ENCODE results near the gene CANX. TPM values are rescaled to one million over a fixed set of nuclear protein-coding genes. Genes with fewer than 3 reads are reported as not detected.

Gene CANX
- total and polyA plus RNA-seq, 2 of the 13 experiments (the other 11 are each of a cell fraction or from before 2014, with no cell fraction given), result 477 to 680 TPM

- FAIRE-seq (no peak), ATAC-seq (no peak), DNase-seq (ENCODE audit: low spot score) (no peak)
- H3K36me3 ChIP-seq (replicated peaks in 1 of 2; ENCODE audit: control insufficient read depth in 1 of 2, insufficient read depth in 2 of 2, low read length in 2 of 2), result peaks cover 29 to 73% of the 10 kb centered on the region in 2 experiments
- no TSS peak for BruUV-seq (replicated peaks)
- H3K9me3 ChIP-seq (ENCODE audit: low read length), result no peaks in the 10 kb centered on the region
- peaks cover 25% of the 10 kb centered on the region for H3K79me2 ChIP-seq (ENCODE audit: insufficient read depth, low read length)
- no peak overlapping the region for H3K27ac ChIP-seq (ENCODE audit: extremely low read length, insufficient read depth, low read length)
- peaks cover 13% of the 10 kb centered on the region for H3K4me1 ChIP-seq (ENCODE audit: insufficient read depth, low read length)
- no peaks in the 10 kb centered on the region for H3K27me3 ChIP-seq (ENCODE audit: control insufficient read depth in 1 of 2, insufficient read depth in 2 of 2, low read length in 2 of 2)
- TF ChIP-seq ZNF710 (CRISPR knock-in tag; IDR thresholded peaks at IDR 0.05; ENCODE audit: borderline replicate concordance) (no peak), ATAD3A (CRISPR knock-in tag; IDR thresholded peaks at IDR 0.05) (no peak)
- in situ Hi-C loops (cut with HindIII; ENCODE audit: extremely low pct_ligation_motif_present, low pct_unique_long_range_greater_than_20kb), result loop anchor here (25.0 kb wide), 1 partner anchor 320 kb away; no protein-coding TSS in a partner anchor
- H4K20me1 ChIP-seq (ENCODE audit: insufficient read depth, low read length), result peaks cover 15% of the 10 kb centered on the region
- intact Hi-C loops (cut with micrococcal nuclease; ENCODE audit: unreplicated experiment), result loop anchor here (10.0 kb wide), 1 partner anchor 137 kb away; the partner anchor contains the start of gene TBC1D9B
- no peak overlapping the region for H3K4me3 ChIP-seq (replicated peaks in 1 of 3; ENCODE audit: insufficient read depth in 1 of 3, low read depth in 2 of 3, low read length in 3 of 3)
- POLR2A ChIA-PET, result interaction anchor here (1.2 kb wide), 1 partner anchor 36 kb away, joined by 4 read pairs; the partner anchor contains the start of gene MAML1
- CTCF ChIA-PET (ENCODE audit: low intra/inter-chr PET ratio, low total read pairs), result no interaction called here
- no peak overlapping the region for H3K9ac ChIP-seq (ENCODE audit: insufficient read depth, low read depth, low read length)
- no peak overlapping the region for H3K4me2 ChIP-seq (ENCODE audit: low read depth, low read length)
- no peak overlapping the region for H2AFZ ChIP-seq (ENCODE audit: low read length)
- 95% methylated on average over 9 of the region's 9 CpGs for WGBS (ENCODE audit: low lambda C conversion rate)
Observed at GRCh38 chr5:179767496-179768100, 68.8 kb downstream of the CANX start.

- in situ Hi-C loops (cut with HindIII; ENCODE audit: extremely low pct_ligation_motif_present, low pct_unique_long_range_greater_than_20kb) (loop anchor here (25.0 kb wide), 1 partner anchor 319 kb away; no protein-coding TSS in a partner anchor), intact Hi-C loops (cut with micrococcal nuclease; ENCODE audit: unreplicated experiment) (loop anchor here (10.0 kb wide), 1 partner anchor 136 kb away; the partner anchor contains the start of gene TBC1D9B)
- Histone ChIP-seq H3K4me1 (ENCODE audit: insufficient read depth, low read length) (peaks cover 4% of the 10 kb centered on the region), H3K4me3 (replicated peaks in 1 of 3; ENCODE audit: insufficient read depth in 1 of 3, low read depth in 2 of 3, low read length in 3 of 3) (no peak overlapping the region), H3K27ac (ENCODE audit: extremely low read length, insufficient read depth, low read length) (no peak overlapping the region), H4K20me1 (ENCODE audit: insufficient read depth, low read length) (peaks cover 7% of the 10 kb centered on the region), H3K36me3 (replicated peaks in 1 of 2; ENCODE audit: control insufficient read depth in 1 of 2, insufficient read depth in 2 of 2, low read length in 2 of 2) (peaks cover 34 to 81% of the 10 kb centered on the region in 2 experiments), H3K79me2 (ENCODE audit: insufficient read depth, low read length) (peaks cover 16% of the 10 kb centered on the region), H3K4me2 (ENCODE audit: low read depth, low read length) (no peak overlapping the region), H2AFZ (ENCODE audit: low read length) (no peak overlapping the region), H3K27me3 (ENCODE audit: control insufficient read depth in 1 of 2, insufficient read depth in 2 of 2, low read length in 2 of 2) (no peaks in the 10 kb centered on the region), H3K9me3 (ENCODE audit: low read length) (no peaks in the 10 kb centered on the region), H3K9ac (ENCODE audit: insufficient read depth, low read depth, low read length) (no peak overlapping the region)
- ChIA-PET POLR2A (interaction anchor here (0.6 kb wide), 1 partner anchor 11 kb away, joined by 3 read pairs; no protein-coding TSS in a partner anchor), CTCF (ENCODE audit: low intra/inter-chr PET ratio, low total read pairs) (no interaction called here)
- peak; percentile 66 for ATAC-seq
- WGBS (ENCODE audit: low lambda C conversion rate), result 95% methylated on average over 17 of the region's 18 CpGs
- FAIRE-seq, result no peak
- DNase-seq (ENCODE audit: low spot score), result no peak
- no TSS peak for BruUV-seq (replicated peaks)
- TF ChIP-seq ZBTB38 (CRISPR knock-in tag; IDR thresholded peaks at IDR 0.05) (peak; percentile 42; the same call in 1 of the 2 replicates), IRF2 (CRISPR knock-in tag; IDR thresholded peaks at IDR 0.05) (no peak), ZBTB33 (CRISPR knock-in tag; IDR thresholded peaks at IDR 0.05) (peak; percentile 56), STAG1 (CRISPR knock-in tag; IDR thresholded peaks at IDR 0.05) (peak; percentile 16; the same call in 1 of the 2 replicates), SATB2 (CRISPR knock-in tag; IDR thresholded peaks at IDR 0.05) (no peak), CBX1 (IDR thresholded peaks at IDR 0.05; ENCODE audit: low read depth) (no peak), AGO2 (optimal IDR thresholded peaks at IDR 0.05; ENCODE audit: low read depth, low read length) (no peak), YY1 (IDR thresholded peaks at IDR 0.05; ENCODE audit: insufficient read depth, insufficient replicate concordance, low read depth, low read length) (no peak), ZNF652 (CRISPR knock-in tag; IDR thresholded peaks at IDR 0.05; ENCODE audit: borderline replicate concordance, low read depth) (no peak), KLF6 (CRISPR knock-in tag; IDR thresholded peaks at IDR 0.05) (no peak)
Observed at GRCh38 chr5:179768326-179769085, 69.7 kb downstream of the CANX start.

Data from HepG2 (cell line).